DND-41 (cell line): Measurements from ENCODE around the gene LCN15.

Source experiments
- CTCF ChIP-seq: IDR thresholded peaks from 2 replicates; pipeline ENCODE4 v1.5.1; 2012; ENCODE audit warnings: borderline replicate concordance, low read length, moderate library complexity, mild to moderate bottlenecking; ENCODE audit not compliant: poor library complexity, severe bottlenecking; ENCODE audit errors: extremely low read depth
- EZH2 ChIP-seq: IDR thresholded peaks from 3 replicates; pipeline ENCODE4 v1.6.1; 2012; ENCODE audit warnings: borderline replicate concordance, low read depth, mild to moderate bottlenecking, moderate library complexity, low read length, inconsistent platforms; ENCODE audit not compliant: severe bottlenecking

GRCh38 chr9:136789523-136789937 lies 25.2 kb upstream of the LCN15 start:
- TF ChIP-seq CTCF: no peak
- no peak for TF ChIP-seq EZH2
